Measurements from ENCODE around the gene PSG5. TPM values are rescaled to one million over a fixed set of nuclear protein-coding genes. Genes with fewer than 3 reads are reported as not detected.
"Not testable (repeated sequence)": the region's sequence is repeated elsewhere in the genome, so short reads cannot be mapped to it uniquely, and the experiment has no call there.

Gene PSG5
- total RNA-seq, 1 experiment from 2014 or later = not detected

DNA sequence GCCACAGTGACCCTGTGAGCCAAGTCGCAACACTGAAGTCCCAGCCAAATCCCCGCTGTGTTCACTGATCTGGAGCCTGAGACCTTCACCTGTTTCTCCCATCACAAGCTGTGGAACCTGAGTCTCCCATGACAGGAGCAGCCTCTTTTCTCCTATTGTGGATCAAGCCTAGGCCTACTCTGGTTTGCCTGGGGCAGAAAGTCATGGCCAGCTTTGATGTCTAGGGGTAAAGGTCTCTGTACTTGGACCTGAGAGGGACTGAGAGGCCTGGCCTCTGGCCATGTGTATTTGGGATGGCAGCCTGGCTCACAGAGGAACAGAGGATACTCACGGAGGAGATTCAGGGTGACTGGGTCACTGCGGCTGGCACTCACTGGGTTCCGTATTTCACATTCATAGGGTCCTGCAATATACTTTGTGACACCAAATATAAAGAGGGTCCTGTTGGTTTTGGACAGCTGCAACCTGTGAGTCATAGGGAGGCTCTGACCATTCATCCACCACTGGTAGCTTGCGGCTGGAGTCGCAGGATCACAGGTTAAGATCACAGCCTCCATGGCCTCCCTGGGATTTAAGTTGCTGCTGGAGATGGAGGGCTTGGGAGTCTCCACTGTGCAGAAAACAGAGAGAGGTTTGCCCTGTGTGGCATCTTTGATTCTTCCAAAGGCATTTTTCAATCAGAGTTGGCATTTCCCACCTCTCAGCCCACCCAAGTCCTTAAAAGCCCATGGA lies 11.5 kb upstream of the PSG5 start:
- not testable (repeated sequence) for H2BK5ac ChIP-seq (ENCODE audit: insufficient read length, low read length); H2BK15ac ChIP-seq (ENCODE audit: low read depth, low read length); H3K9ac ChIP-seq (ENCODE audit: extremely low read depth, insufficient read length, low read length); H3K27ac ChIP-seq (ENCODE audit: insufficient read length, low read depth, low read length); H3K27me3 Mint-ChIP-seq (ENCODE audit: low read depth); H3K4me1 Mint-ChIP-seq; H3T11ph ChIP-seq (ENCODE audit: low read length); H4K20me1 ChIP-seq (ENCODE audit: control insufficient read depth, insufficient read depth, insufficient read length); H3K79me2 ChIP-seq (ENCODE audit: insufficient read depth, low read length); H3K4ac ChIP-seq (ENCODE audit: low read depth, low read length); H3K4me3 Mint-ChIP-seq; H3K27me3 ChIP-seq (ENCODE audit: insufficient read depth, low read length); H3K14ac ChIP-seq (ENCODE audit: insufficient read depth, low read length); H4K91ac ChIP-seq (ENCODE audit: insufficient read length, low read depth, low read length); DNase-seq; H2BK120ac ChIP-seq (ENCODE audit: low read depth, low read length, poor library complexity, severe bottlenecking); H3K36me3 Mint-ChIP-seq (ENCODE audit: insufficient read depth in 1 of 3, low read depth in 3 of 3); H2AFZ ChIP-seq (ENCODE audit: low read length); H3K79me1 ChIP-seq (ENCODE audit: insufficient read depth, low read depth, low read length, poor library complexity, severe bottlenecking); H3K18ac ChIP-seq (ENCODE audit: insufficient read length, low read depth, low read length); H2BK20ac ChIP-seq (ENCODE audit: low read depth, low read length, poor library complexity, severe bottlenecking); H3K23me2 ChIP-seq (ENCODE audit: insufficient read length, low read depth, low read length, poor library complexity, severe bottlenecking); H4K5ac ChIP-seq (ENCODE audit: insufficient read length, low read depth, low read length); H2BK12ac ChIP-seq (ENCODE audit: insufficient read length, low read depth, low read length); H3K27ac Mint-ChIP-seq; H3K4me1 ChIP-seq (ENCODE audit: insufficient read depth, low read length); H3K56ac ChIP-seq (ENCODE audit: insufficient read length, low read depth, low read length); H3K23ac ChIP-seq (ENCODE audit: insufficient read length, low read depth, low read length); H2AK5ac ChIP-seq (ENCODE audit: insufficient read length, low read length); H3K4me2 ChIP-seq (ENCODE audit: insufficient read depth, insufficient read length, low read length); H4K8ac ChIP-seq (replicated peaks; ENCODE audit: insufficient read length, low read depth, low read length)
- H3K9me3 Mint-ChIP-seq = peaks cover 65 to 79% of the 10 kb centered on the region in 2 experiments
- peaks cover 16% of the 10 kb centered on the region for H3K9me3 ChIP-seq (ENCODE audit: control insufficient read depth, low read depth, low read length)
- WGBS (ENCODE audit: extremely low coverage, insufficient read length, low lambda C conversion rate) = no CpG with 5 or more reads among the region's 7 CpGs

DNA sequence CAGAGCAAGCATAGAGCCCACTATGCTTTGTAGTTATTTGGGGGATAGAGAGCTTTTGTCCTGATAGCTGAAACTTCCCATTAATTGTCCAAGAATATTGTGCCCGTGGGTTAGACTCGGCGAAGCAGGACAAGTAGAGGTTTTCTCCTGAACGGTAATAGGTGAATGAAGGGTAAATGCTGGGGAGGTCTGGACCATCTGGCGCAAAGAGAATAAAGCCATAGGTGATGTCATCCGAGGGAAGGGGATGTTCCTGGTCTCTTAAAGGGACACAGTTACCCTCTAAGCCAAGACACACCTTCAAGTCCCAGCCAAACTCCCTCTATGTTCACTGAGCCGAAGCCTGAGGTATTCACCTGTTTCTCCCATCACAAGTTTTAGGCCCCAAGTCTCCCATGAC lies 8.1 kb upstream of the PSG5 start:
- H3K9ac ChIP-seq (ENCODE audit: extremely low read depth, insufficient read length, low read length); H3K27ac Mint-ChIP-seq; H3K79me1 ChIP-seq (ENCODE audit: insufficient read depth, low read depth, low read length, poor library complexity, severe bottlenecking); H3K4me3 Mint-ChIP-seq; H4K20me1 ChIP-seq (ENCODE audit: control insufficient read depth, insufficient read depth, insufficient read length); H3K4me2 ChIP-seq (ENCODE audit: insufficient read depth, insufficient read length, low read length); H2BK12ac ChIP-seq (ENCODE audit: insufficient read length, low read depth, low read length); H4K91ac ChIP-seq (ENCODE audit: insufficient read length, low read depth, low read length); H2BK120ac ChIP-seq (ENCODE audit: low read depth, low read length, poor library complexity, severe bottlenecking); H3K27me3 Mint-ChIP-seq (ENCODE audit: low read depth); H4K8ac ChIP-seq (replicated peaks; ENCODE audit: insufficient read length, low read depth, low read length); H3K18ac ChIP-seq (ENCODE audit: insufficient read length, low read depth, low read length); H3K14ac ChIP-seq (ENCODE audit: insufficient read depth, low read length); H2AK5ac ChIP-seq (ENCODE audit: insufficient read length, low read length); H3K4me1 Mint-ChIP-seq; H2BK5ac ChIP-seq (ENCODE audit: insufficient read length, low read length); H3K79me2 ChIP-seq (ENCODE audit: insufficient read depth, low read length); H3K27ac ChIP-seq (ENCODE audit: insufficient read length, low read depth, low read length); H3K23ac ChIP-seq (ENCODE audit: insufficient read length, low read depth, low read length); H3K23me2 ChIP-seq (ENCODE audit: insufficient read length, low read depth, low read length, poor library complexity, severe bottlenecking); H2AFZ ChIP-seq (ENCODE audit: low read length); H2BK20ac ChIP-seq (ENCODE audit: low read depth, low read length, poor library complexity, severe bottlenecking); H3T11ph ChIP-seq (ENCODE audit: low read length); H3K4me1 ChIP-seq (ENCODE audit: insufficient read depth, low read length); H3K4ac ChIP-seq (ENCODE audit: low read depth, low read length); H3K27me3 ChIP-seq (ENCODE audit: insufficient read depth, low read length); DNase-seq; H3K56ac ChIP-seq (ENCODE audit: insufficient read length, low read depth, low read length); H2BK15ac ChIP-seq (ENCODE audit: low read depth, low read length); H4K5ac ChIP-seq (ENCODE audit: insufficient read length, low read depth, low read length): not testable (repeated sequence)
- H3K36me3 Mint-ChIP-seq (ENCODE audit: insufficient read depth in 1 of 3, low read depth in 3 of 3) = peaks cover 0 to 11% (median 3%) of the 10 kb centered on the region in 3 experiments; a peak in 4 of 7 replicates
- WGBS (ENCODE audit: extremely low coverage, insufficient read length, low lambda C conversion rate) = no CpG with 5 or more reads among the region's 7 CpGs
- peaks cover 71 to 79% of the 10 kb centered on the region in 2 experiments for H3K9me3 Mint-ChIP-seq
- peaks cover 23% of the 10 kb centered on the region for H3K9me3 ChIP-seq (ENCODE audit: control insufficient read depth, low read depth, low read length)

All from H9 (cell line).